ENCODE results near the gene BICC1. TPM values are rescaled to one million over a fixed set of nuclear protein-coding genes. Genes with fewer than 3 reads are reported as not detected.

BICC1 gene
- total RNA-seq, 1 experiment from 2014 or later, result 0.67 TPM

GRCh38 chr10:58704226-58704625, 191.6 kb downstream of the BICC1 start:
- H3K36me3 ChIP-seq (ENCODE audit: control insufficient read depth, insufficient read depth, low read length), result no peaks in the 10 kb centered on the region
- ChIA-PET CTCF (no interaction called here), POLR2A (no interaction called here)
- H3K4me3 ChIP-seq (ENCODE audit: low read depth in 2 of 2, low read length in 2 of 2), result no peak overlapping the region
- DNase-seq (ENCODE audit: low read depth, low spot score) (no peak), ATAC-seq (no peak)
- in situ Hi-C loops (cut with HindIII; ENCODE audit: low pct_unique_long_range_greater_than_20kb, low sequenced_read_pairs), result no loop called here
- no peaks in the 10 kb centered on the region for H3K4me1 ChIP-seq (ENCODE audit: control insufficient read depth, insufficient read depth, low read length)
- no peaks in the 10 kb centered on the region for H3K27me3 ChIP-seq (ENCODE audit: control insufficient read depth, insufficient read depth, low read length)
- intact Hi-C loops (cut with micrococcal nuclease; ENCODE audit: unreplicated experiment), result no loop called here
- no peaks in the 10 kb centered on the region for H3K9me3 ChIP-seq (ENCODE audit: control insufficient read depth, insufficient read depth, low read depth, low read length)
- no TSS peak for BruUV-seq (replicated peaks)
- no peak for TF ChIP-seq SIN3A (IDR thresholded peaks at IDR 0.05; ENCODE audit: borderline replicate concordance, insufficient read depth, low read depth, low read length)
- no peak for TF ChIP-seq TCF7L2 (IDR thresholded peaks at IDR 0.05; ENCODE audit: low read depth, low read length)
- no peak for TF ChIP-seq CTCF (IDR thresholded peaks at IDR 0.05)
- no peak for TF ChIP-seq POLR2AphosphoS5 (IDR thresholded peaks at IDR 0.05; ENCODE audit: low read depth, low read length)
- no peak for TF ChIP-seq REST (IDR thresholded peaks at IDR 0.05; ENCODE audit: insufficient read depth in 1 of 2, low read depth in 2 of 2, low read length in 1 of 2)
- H3K27ac ChIP-seq (ENCODE audit: low read length), result no peak overlapping the region

- CTCF ChIA-PET, result no interaction called here
- Histone ChIP-seq H3K4me1 (ENCODE audit: control insufficient read depth, insufficient read depth, low read length) (no peaks in the 10 kb centered on the region), H3K27me3 (ENCODE audit: control insufficient read depth, insufficient read depth, low read length) (no peaks in the 10 kb centered on the region), H3K9me3 (ENCODE audit: control insufficient read depth, insufficient read depth, low read depth, low read length) (no peaks in the 10 kb centered on the region), H3K36me3 (ENCODE audit: control insufficient read depth, insufficient read depth, low read length) (no peaks in the 10 kb centered on the region), H3K4me3 (ENCODE audit: low read depth in 2 of 2, low read length in 2 of 2) (no peak overlapping the region), H3K27ac (ENCODE audit: low read length) (no peak overlapping the region)
- TF ChIP-seq REST (IDR thresholded peaks at IDR 0.05; ENCODE audit: insufficient read depth in 1 of 2, low read depth in 2 of 2, low read length in 1 of 2), result no peak
- no peak for TF ChIP-seq CTCF (IDR thresholded peaks at IDR 0.05)
- no peak for TF ChIP-seq SIN3A (IDR thresholded peaks at IDR 0.05; ENCODE audit: borderline replicate concordance, insufficient read depth, low read depth, low read length)
- no peak for TF ChIP-seq POLR2AphosphoS5 (IDR thresholded peaks at IDR 0.05; ENCODE audit: low read depth, low read length)
- no peak for TF ChIP-seq TCF7L2 (IDR thresholded peaks at IDR 0.05; ENCODE audit: low read depth, low read length)
- in situ Hi-C loops (cut with HindIII; ENCODE audit: low pct_unique_long_range_greater_than_20kb, low sequenced_read_pairs), result no loop called here
- no peak for ATAC-seq
- BruUV-seq (replicated peaks), result no TSS peak
- intact Hi-C loops (cut with micrococcal nuclease; ENCODE audit: unreplicated experiment), result no loop called here
- DNase-seq (ENCODE audit: low read depth, low spot score), result no peak
- POLR2A ChIA-PET, result no interaction called here
Observed at GRCh38 chr10:58704671-58705141, 192.0 kb downstream of the BICC1 start.
